ENCODE measurements around the gene PLXNA2. TPM values are rescaled to one million over a fixed set of nuclear protein-coding genes. Genes with fewer than 3 reads are reported as not detected.

Gene PLXNA2
- total and polyA plus RNA-seq, 2 donors (not counting 3 experiments of a cell fraction or from before 2014, with no cell fraction given), result 42.6 to 229 TPM

- no peak for FAIRE-seq
- H3K9me1 ChIP-seq (replicated peaks; ENCODE audit: control insufficient read depth, extremely low read depth, insufficient read depth, low read length), result no peaks in the 10 kb centered on the region
- intact Hi-C loops (cut with micrococcal nuclease) (loop anchor here (1.0 kb wide), 1 partner anchor 260 kb away; no protein-coding TSS in a partner anchor), dilution Hi-C loops (cut with MboI; ENCODE audit: extremely low pct_ligation_motif_present, low sequenced_read_pairs) (no loop called here)
- no peak overlapping the region for H3K27ac ChIP-seq (ENCODE audit: insufficient read depth, low read depth, low read length)
- H4K20me1 ChIP-seq (replicated peaks; ENCODE audit: control insufficient read depth, extremely low read depth, insufficient read depth, low read length), result no peaks in the 10 kb centered on the region
- POLR2A ChIA-PET, result no interaction called here
- no peak overlapping the region for H3K4me2 ChIP-seq (ENCODE audit: insufficient read depth, low read length)
- H2AFZ ChIP-seq (ENCODE audit: low read depth, low read length), result no peak overlapping the region
- no peak overlapping the region for H3K9ac ChIP-seq (replicated peaks; ENCODE audit: extremely low read depth, insufficient read depth, low read length)
- no peaks in the 10 kb centered on the region for H3K79me2 ChIP-seq (ENCODE audit: control insufficient read depth, insufficient read depth, low read length)
- H3K4me1 ChIP-seq (ENCODE audit: control insufficient read depth, extremely low read depth, insufficient read depth, low read length), result no peaks in the 10 kb centered on the region
- no peaks in the 10 kb centered on the region for H3K36me3 ChIP-seq (ENCODE audit: control insufficient read depth in 2 of 2, extremely low read depth in 1 of 2, insufficient read depth in 2 of 2, low read length in 2 of 2)
- no TSS peak for BruUV-seq (replicated peaks)
- CTCF ChIA-PET, result interaction anchor here (0.8 to 2.4 kb wide), 15 partner anchors 11 to 1215 kb away, joined by 3 to 13 read pairs (median 5); no protein-coding TSS in a partner anchor
- TF ChIP-seq POLR2AphosphoS5 (IDR thresholded peaks at IDR 0.05; ENCODE audit: insufficient read depth, low read depth, low read length) (no peak), MYC (IDR thresholded peaks at IDR 0.05; ENCODE audit: low read depth, low read length) (no peak), EZH2 (IDR thresholded peaks at IDR 0.05; ENCODE audit: borderline replicate concordance, low read depth, low read length, severe bottlenecking) (no peak), JUN (IDR thresholded peaks at IDR 0.05; ENCODE audit: borderline replicate concordance, insufficient read depth, insufficient read length, low read depth) (no peak), FOS (IDR thresholded peaks at IDR 0.05; ENCODE audit: borderline replicate concordance, insufficient read depth, low read length) (no peak), MAX (IDR thresholded peaks at IDR 0.05; ENCODE audit: insufficient read depth, insufficient read length) (no peak), GATA2 (IDR thresholded peaks at IDR 0.05; ENCODE audit: insufficient read depth, insufficient read length, low read depth, low read length) (no peak), CTCF (IDR thresholded peaks at IDR 0.05; ENCODE audit: extremely low read depth in 1 of 2, insufficient read depth in 1 of 2, low read depth in 1 of 2, low read length in 2 of 2) (no peak), POLR2A (IDR thresholded peaks at IDR 0.05; ENCODE audit: low read depth, low read length) (no peak)
- peaks cover 30 to 49% of the 10 kb centered on the region in 2 experiments for H3K27me3 ChIP-seq (ENCODE audit: control insufficient read depth in 2 of 2, insufficient read depth in 2 of 2, low read length in 2 of 2)
- DNase-seq (ENCODE audit: low read depth, low spot score), result peak; percentile 10
- no peak overlapping the region for H3K4me3 ChIP-seq (replicated peaks in 1 of 3; ENCODE audit: insufficient read depth in 1 of 3, low read depth in 1 of 3, low read length in 3 of 3)
- no peaks in the 10 kb centered on the region for H3K9me3 ChIP-seq (replicated peaks; ENCODE audit: control insufficient read depth, insufficient read depth, low read length)
Observed at GRCh38 chr1:207992677-207993236, 251.4 kb downstream of the PLXNA2 start.
